CD8-positive, alpha-beta memory T cell (primary cell): Measurements from ENCODE around the gene EIF2A. TPM values are rescaled to one million over a fixed set of nuclear protein-coding genes. Genes with fewer than 3 reads are reported as not detected.
"Not testable (repeated sequence)": the region's sequence is repeated elsewhere in the genome, so short reads cannot be mapped to it uniquely, and the experiment has no call there.

Experiments used
- CTCF ChIA-PET: fragments of 350-600 bp; sonication (Branson Sonifier 250); formaldehyde crosslinking; loops from one replicate; lab custom pipeline; 2021; ENCODE audit warnings: antibody characterized with exemption; lab: Charles Lee
- POLR2A ChIA-PET: fragments of 350-600 bp; sonication (Branson Sonifier 250); formaldehyde crosslinking; loops from one replicate; lab custom pipeline; 2021; ENCODE audit warnings: antibody characterized with exemption; lab: Charles Lee
- DNase-seq, 5 donors: peaks; one replicate each; pipeline versions ENCODE4 v3.0.0 to v3.0.0-alpha.2; 2020 to 2022; ENCODE audit warnings: mixed read lengths in 1 of 5
- H3K27ac ChIP-seq: one replicate; pipeline ENCODE4 v1.7.0; 2013; ENCODE audit warnings: low read depth, mild to moderate bottlenecking, low read length, moderate library complexity
- H3K27me3 ChIP-seq: 2 replicates; pipeline ENCODE4 v1.7.0; 2013; ENCODE audit warnings: low read length, mild to moderate bottlenecking; ENCODE audit not compliant: insufficient read depth, poor library complexity, severe bottlenecking
- H3K36me3 ChIP-seq: 2 replicates; pipeline ENCODE4 v1.7.0; 2013; ENCODE audit warnings: mild to moderate bottlenecking, low read length, moderate library complexity; ENCODE audit not compliant: insufficient read depth
- H3K4me1 ChIP-seq: 2 replicates; pipeline ENCODE4 v1.7.0; 2013; ENCODE audit warnings: mild to moderate bottlenecking, low read length, moderate library complexity; ENCODE audit not compliant: insufficient read depth
- H3K4me3 ChIP-seq: 2 replicates; pipeline ENCODE4 v1.7.0; 2013; ENCODE audit warnings: mild to moderate bottlenecking, low read length
- H3K9me3 ChIP-seq: 2 replicates; pipeline ENCODE4 v1.7.0; 2013; ENCODE audit warnings: mild to moderate bottlenecking, low read length
- H3K27ac Mint-ChIP-seq, 8 donors: one replicate each; pipeline ENCODE4 v1.8.0; 2020 to 2021; ENCODE audit warnings: mixed read lengths in 8 of 8, mild to moderate bottlenecking in 6 of 8, inconsistent platforms in 3 of 8, moderate library complexity in 3 of 8
- H3K27me3 Mint-ChIP-seq, 2 donors: one replicate each; pipeline ENCODE4 v1.8.0; 2020 to 2021; ENCODE audit warnings: mixed read lengths in 2 of 2, mild to moderate bottlenecking in 1 of 2, moderate library complexity in 1 of 2
- H3K36me3 Mint-ChIP-seq, 3 donors: one replicate each; pipeline ENCODE4 v1.8.0; 2020 to 2021; ENCODE audit warnings: mixed read lengths in 3 of 3, inconsistent platforms in 1 of 3, mild to moderate bottlenecking in 1 of 3
- H3K4me1 Mint-ChIP-seq, 3 donors: one replicate each; pipeline ENCODE4 v1.8.0; 2020 to 2021; ENCODE audit warnings: mixed read lengths in 3 of 3, inconsistent platforms in 1 of 3, mild to moderate bottlenecking in 1 of 3
- H3K4me3 Mint-ChIP-seq, 7 donors: one replicate each; pipeline ENCODE4 v1.8.0; 2020 to 2021; ENCODE audit warnings: mixed read lengths in 7 of 7, mild to moderate bottlenecking in 6 of 7, moderate library complexity in 4 of 7, inconsistent platforms in 2 of 7
- H3K9me3 Mint-ChIP-seq, 5 donors: one replicate each; pipeline ENCODE4 v1.8.0; 2020 to 2022; ENCODE audit warnings: mixed read lengths in 5 of 5, mild to moderate bottlenecking in 3 of 5, moderate library complexity in 2 of 5, inconsistent platforms in 1 of 5
- polyA plus RNA-seq: library from polyadenylated mRNA; unstranded; fragments of 300-500 nt; fragmentation: Illumina TruSeq; gene quantifications from one replicate; pipeline ENCODE4 v1.2.3, GENCODE V29; 2021
- total RNA-seq, 2 experiments: library from RNA; stranded (reverse); gene quantifications; one replicate each; pipeline ENCODE4 v1.2.3, GENCODE V29; 2021

EIF2A gene
- total and polyA plus RNA-seq, 3 experiments from 2014 or later = 41.5 to 131 (median 128) TPM

DNA sequence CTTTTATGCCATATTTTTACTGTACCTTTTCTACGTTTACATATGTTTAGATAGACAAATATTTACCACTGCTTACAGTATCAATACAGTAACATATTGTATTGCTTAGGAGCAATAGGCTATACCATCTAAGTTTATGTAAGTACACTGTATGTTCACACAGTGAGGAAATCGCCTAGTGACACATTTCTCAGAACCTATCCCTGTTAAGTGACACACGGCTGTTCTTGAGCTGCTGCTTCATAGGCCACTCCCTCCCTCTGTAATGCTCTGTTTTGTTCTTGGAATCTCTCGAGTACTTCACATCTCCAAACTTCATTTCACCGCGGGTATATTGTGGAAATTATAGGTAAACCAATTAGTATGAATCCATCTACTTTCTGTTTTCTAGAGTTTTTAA is 43.2 kb downstream of the EIF2A start:
- Mint-ChIP-seq H3K27ac (peak overlapping the region in 5 of 8 donors; percentile 3 to 71 (median 25)), H3K4me3 (no peak overlapping the region), H3K9me3 (no peaks in the 10 kb centered on the region), H3K36me3 (peaks cover 0 to 22% (median 4%) of the 10 kb centered on the region in 3 donors), H3K4me1 (peaks cover 3 to 13% (median 9%) of the 10 kb centered on the region in 3 donors), H3K27me3 (no peaks in the 10 kb centered on the region)
- Histone ChIP-seq H3K9me3 (no peaks in the 10 kb centered on the region), H3K27me3 (no peaks in the 10 kb centered on the region), H3K36me3 (peaks cover 11% of the 10 kb centered on the region), H3K4me1 (no peaks in the 10 kb centered on the region), H3K27ac (no peak overlapping the region), H3K4me3 (no peak overlapping the region)
- ChIA-PET POLR2A (no interaction called here), CTCF (interaction anchor here (1.0 kb wide), 1 partner anchor 46 kb away, joined by 4 read pairs; no protein-coding TSS in a partner anchor)
- no peak for DNase-seq

DNA sequence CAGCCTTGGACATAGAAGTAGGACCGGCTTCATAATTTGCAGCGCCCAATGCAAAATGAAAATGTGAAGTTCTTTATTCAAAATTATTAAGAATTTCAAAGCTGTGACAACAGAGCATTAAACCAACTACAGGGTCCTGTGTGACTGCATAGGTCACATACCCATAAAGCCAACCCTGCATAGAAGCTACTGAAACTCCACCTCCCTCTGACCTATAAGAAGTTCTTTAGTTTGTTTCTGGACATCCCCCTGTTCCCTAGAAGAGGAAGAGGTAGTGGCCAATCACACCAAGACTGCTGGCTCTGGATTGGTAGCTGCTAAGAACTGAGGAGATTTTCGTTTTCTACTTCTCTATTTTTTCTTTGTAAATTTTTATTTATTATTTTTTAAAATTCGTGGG is 47.6 kb downstream of the EIF2A start:
- ChIA-PET POLR2A (interaction anchor here (1.2 kb wide), 1 partner anchor 9 kb away, joined by 4 read pairs; the partner anchor contains the start of gene SELENOT), CTCF (interaction anchor here (1.0 to 1.3 kb wide), 2 partner anchors 8 to 110 kb away, joined by 4 read pairs; partner anchors contain the start of genes ERICH6 and SELENOT)
- H3K27me3 ChIP-seq = no peaks in the 10 kb centered on the region
- H3K9me3 ChIP-seq = no peaks in the 10 kb centered on the region
- peak overlapping the region in 1 of 8 donors; percentile 23 for H3K27ac Mint-ChIP-seq
- H3K27me3 Mint-ChIP-seq = no peaks in the 10 kb centered on the region
- no peak overlapping the region for H3K4me3 Mint-ChIP-seq
- no peaks in the 10 kb centered on the region for H3K4me1 ChIP-seq
- no peaks in the 10 kb centered on the region for H3K9me3 Mint-ChIP-seq
- H3K36me3 Mint-ChIP-seq = peaks cover 0 to 2% (median 0%) of the 10 kb centered on the region in 3 donors
- no peaks in the 10 kb centered on the region for H3K36me3 ChIP-seq
- peaks cover 0 to 4% (median 0%) of the 10 kb centered on the region in 3 donors for H3K4me1 Mint-ChIP-seq
- no peak overlapping the region for H3K4me3 ChIP-seq
- no peak overlapping the region for H3K27ac ChIP-seq
- no peak for DNase-seq

DNA sequence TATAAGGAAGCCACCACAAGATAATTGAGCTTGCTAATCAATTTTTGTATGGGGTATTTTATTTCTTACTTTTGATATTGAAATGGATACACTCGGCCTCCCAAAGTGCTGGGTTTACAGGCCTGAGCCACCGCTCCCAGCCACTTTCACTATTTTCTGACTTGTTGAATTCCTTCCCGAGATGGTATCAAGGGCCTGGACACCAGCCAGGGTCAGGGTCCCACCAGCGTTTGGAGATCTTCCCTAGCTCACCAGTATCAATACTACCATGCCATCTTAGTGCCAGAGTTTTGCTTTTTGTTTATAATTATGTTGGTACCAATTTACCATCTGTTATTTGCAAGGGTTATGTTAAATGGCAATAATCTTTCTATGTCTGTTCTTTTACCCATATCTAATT is 51.1 kb downstream of the EIF2A start:
- CTCF ChIA-PET = no interaction called here
- H3K27me3 ChIP-seq = no peaks in the 10 kb centered on the region
- no peak overlapping the region for H3K4me3 Mint-ChIP-seq

DNA sequence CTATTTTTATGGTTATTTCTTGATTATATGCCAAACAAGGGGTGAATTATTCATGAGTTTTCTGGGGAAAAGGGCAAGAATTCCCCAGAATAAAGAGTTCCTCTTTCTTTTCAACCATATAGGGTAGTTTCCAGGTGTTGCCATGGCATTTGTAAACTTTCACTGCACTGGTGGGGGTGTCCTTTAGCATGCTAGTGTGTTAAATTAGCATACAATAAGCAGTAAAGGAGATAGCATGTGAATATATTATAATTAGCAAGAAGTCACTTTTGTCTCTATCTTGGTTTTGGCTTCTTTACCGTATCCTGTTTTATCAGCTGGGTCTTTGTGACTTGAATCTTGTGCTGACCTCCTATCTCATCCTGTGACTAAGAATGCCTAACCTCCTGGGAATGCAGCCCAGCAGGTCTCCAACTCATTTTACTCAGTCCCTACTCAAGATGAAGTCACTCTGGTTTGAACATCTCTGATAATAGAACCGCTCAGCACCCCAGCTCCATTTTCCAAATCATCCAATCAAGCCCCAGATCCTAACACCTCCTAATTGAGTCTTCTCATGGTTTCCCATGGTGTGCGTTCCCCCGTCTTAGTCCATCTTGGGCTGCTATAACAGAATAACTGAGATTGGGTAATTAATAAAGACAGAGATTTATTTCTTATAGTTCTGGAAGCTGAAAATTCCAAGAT is 53.2 kb downstream of the EIF2A start:
- Mint-ChIP-seq H3K4me1 (peaks cover 25 to 45% (median 43%) of the 10 kb centered on the region in 3 donors), H3K9me3 (no peaks in the 10 kb centered on the region), H3K27ac (peak overlapping the region in 2 of 8 donors; percentile 2 to 12), H3K4me3 (peak overlapping the region in 1 of 7 donors; percentile 35), H3K36me3 (peaks cover 3 to 16% (median 11%) of the 10 kb centered on the region in 3 donors), H3K27me3 (peaks cover 0 to 7% of the 10 kb centered on the region in 2 donors)
- DNase-seq = no peak
- H3K4me3 ChIP-seq = no peak overlapping the region
- H3K36me3 ChIP-seq = no peaks in the 10 kb centered on the region
- H3K27ac ChIP-seq = peak overlapping the region; percentile 46
- ChIA-PET POLR2A (no interaction called here), CTCF (no interaction called here)
- peaks cover 16% of the 10 kb centered on the region for H3K4me1 ChIP-seq
- H3K9me3 ChIP-seq = no peaks in the 10 kb centered on the region
- no peaks in the 10 kb centered on the region for H3K27me3 ChIP-seq

More for the DNA sequence above, 51.1 kb downstream of the EIF2A start:
- POLR2A ChIA-PET = no interaction called here
- H3K4me1 Mint-ChIP-seq = peaks cover 14 to 30% (median 28%) of the 10 kb centered on the region in 3 donors
- H3K27ac Mint-ChIP-seq = no peak overlapping the region
- Histone ChIP-seq H3K9me3 (no peaks in the 10 kb centered on the region), H3K36me3 (no peaks in the 10 kb centered on the region), H3K4me1 (peaks cover 6% of the 10 kb centered on the region), H3K27ac (no peak overlapping the region), H3K4me3 (no peak overlapping the region)
- H3K36me3 Mint-ChIP-seq = peaks cover under 1 to 7% (median 3%) of the 10 kb centered on the region in 3 donors
- no peak for DNase-seq
- H3K27me3 Mint-ChIP-seq = no peaks in the 10 kb centered on the region
- H3K9me3 Mint-ChIP-seq = no peaks in the 10 kb centered on the region

DNA sequence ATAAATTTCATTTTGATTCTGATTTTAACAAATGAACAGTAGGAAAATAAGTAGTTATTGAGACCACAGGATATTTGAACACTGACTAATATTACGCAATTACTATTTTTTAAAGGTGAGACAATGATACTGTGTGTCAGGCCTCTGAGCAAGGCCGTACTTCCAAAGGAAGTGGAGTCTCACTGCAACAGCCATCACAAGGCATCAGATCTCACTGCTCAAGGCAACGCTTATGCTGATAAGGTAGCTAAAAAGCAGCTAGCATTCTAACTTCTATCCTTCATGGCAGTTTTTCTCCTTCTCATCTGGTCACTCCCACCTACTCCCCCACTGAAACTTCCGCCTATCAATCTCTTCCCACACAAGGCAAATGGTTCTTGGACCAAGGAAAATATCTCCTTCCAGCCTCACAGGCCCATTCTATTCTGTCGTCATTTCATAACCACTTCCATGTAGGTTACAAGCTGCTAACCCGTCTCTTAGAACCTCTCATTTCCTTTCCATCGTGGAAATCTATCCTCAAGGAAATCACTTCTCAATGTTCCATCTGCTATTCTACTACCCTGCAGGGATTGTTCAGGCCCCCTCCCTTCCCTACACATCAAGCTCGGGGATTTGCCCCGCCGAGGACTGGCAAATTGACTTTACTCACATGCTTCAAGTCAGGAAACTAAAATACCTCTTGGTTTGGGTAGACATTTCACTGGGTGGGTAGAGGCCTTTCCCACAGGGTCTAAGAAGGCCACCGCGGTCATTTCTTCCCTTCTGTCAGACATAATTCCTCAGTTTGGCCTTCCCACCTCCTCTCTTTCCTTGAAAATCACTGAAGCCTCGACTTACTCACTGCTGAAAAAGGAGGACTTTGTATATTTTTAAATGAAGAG is 54.3 kb downstream of the EIF2A start:
- H3K27me3 ChIP-seq, DNase-seq, H3K36me3 ChIP-seq, H3K9me3 Mint-ChIP-seq, H3K9me3 ChIP-seq, CTCF ChIA-PET, H3K27me3 Mint-ChIP-seq, H3K4me3 ChIP-seq, POLR2A ChIA-PET: not testable (repeated sequence)
- Histone ChIP-seq H3K27ac (peak overlapping the region; percentile 46), H3K4me1 (peaks cover 26% of the 10 kb centered on the region)
- H3K36me3 Mint-ChIP-seq = peaks cover 3 to 20% (median 14%) of the 10 kb centered on the region in 3 donors
- H3K4me3 Mint-ChIP-seq = peak overlapping the region in 6 of 7 donors; percentile 1 to 71 (median 56)
- H3K27ac Mint-ChIP-seq = peak overlapping the region in 4 of 8 donors; percentile 34 to 96 (median 60)
- H3K4me1 Mint-ChIP-seq = peaks cover 35 to 57% (median 53%) of the 10 kb centered on the region in 3 donors

DNA sequence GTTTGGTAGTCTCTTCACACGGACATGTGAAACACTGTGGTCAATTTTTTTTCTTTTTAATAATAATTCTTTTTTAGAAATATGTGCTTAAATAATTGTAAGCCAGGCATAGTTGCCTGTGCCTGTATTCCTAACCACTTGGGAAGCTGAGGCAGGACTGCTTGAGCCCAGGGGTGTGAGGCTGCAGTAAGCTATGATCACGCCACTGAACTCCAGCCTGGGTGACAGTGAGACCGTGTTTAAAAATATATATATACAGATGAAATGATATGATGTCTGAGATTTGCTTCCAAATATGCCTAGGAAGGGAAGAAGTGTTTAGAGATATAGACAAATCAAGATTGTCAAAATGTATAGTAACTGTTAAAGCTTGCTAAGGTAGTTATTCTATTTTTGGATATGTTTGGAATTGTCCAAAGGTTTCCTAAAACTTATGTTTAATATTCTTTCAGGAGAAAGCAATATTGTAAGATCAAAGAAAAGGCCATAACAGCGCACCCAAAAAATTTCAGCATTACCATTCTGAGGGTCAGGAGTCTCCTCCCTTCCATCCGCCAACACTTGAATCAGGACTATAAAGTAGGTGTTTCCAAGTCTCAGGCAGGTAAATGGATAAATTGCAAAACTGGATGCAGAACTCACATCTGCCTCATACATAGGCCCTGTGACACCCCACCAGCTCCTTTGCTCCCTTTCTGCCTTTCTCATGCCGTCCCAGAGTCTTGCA is 56.0 kb downstream of the EIF2A start:
- Histone ChIP-seq H3K36me3 (no peaks in the 10 kb centered on the region), H3K4me3 (peak overlapping the region; percentile 89), H3K9me3 (no peaks in the 10 kb centered on the region), H3K27me3 (no peaks in the 10 kb centered on the region), H3K4me1 (peaks cover 43% of the 10 kb centered on the region), H3K27ac (peak overlapping the region; percentile 92)
- peaks cover 50 to 74% (median 70%) of the 10 kb centered on the region in 3 donors for H3K4me1 Mint-ChIP-seq
- CTCF ChIA-PET = interaction anchor here (1.0 to 1.7 kb wide), 9 partner anchors 8 to 161 kb away, joined by 3 to 7 read pairs (median 4); partner anchors contain the start of genes ERICH6 and SIAH2
- no peaks in the 10 kb centered on the region for H3K9me3 Mint-ChIP-seq
- POLR2A ChIA-PET = interaction anchor here (0.5 to 2.1 kb wide), 12 partner anchors 8 to 194 kb away, joined by 3 to 36 read pairs (median 4); partner anchors contain the start of genes EIF2A, ERICH6, SERP1 and SIAH2
- no peak for DNase-seq
- H3K27me3 Mint-ChIP-seq = peaks cover 0 to 7% of the 10 kb centered on the region in 2 donors
- peak overlapping the region; percentile 96 to 100 (median 99) for H3K27ac Mint-ChIP-seq
- peak overlapping the region; percentile 93 to 99 (median 98) for H3K4me3 Mint-ChIP-seq
- peaks cover 3 to 36% (median 13%) of the 10 kb centered on the region in 3 donors for H3K36me3 Mint-ChIP-seq
